GM13976 (cell line): Measurements from ENCODE around the gene C1QC.

Experiments used
- DNase-seq: peaks from one replicate; pipeline ENCODE4 v3.0.0; 2012; ENCODE audit warnings: low spot score
- CTCF ChIP-seq: IDR thresholded peaks from 2 replicates; pipeline ENCODE4 v1.5.1; 2012; ENCODE audit warnings: borderline replicate concordance, mild to moderate bottlenecking; ENCODE audit not compliant: insufficient read depth; ENCODE audit errors: extremely low read depth, missing control alignments, control extremely low read depth
- in situ Hi-C: fragments of 300-500 bp; cut with MboI; formaldehyde crosslinking; loops from one replicate; pipeline ENCODE4 v1.12.0; 2022; ENCODE audit warnings: low sequenced_read_pairs, mixed read lengths, inconsistent platforms; ENCODE audit not compliant: unreplicated experiment

The C1QC gene

GRCh38 chr1:22635436-22635835 lies 8.0 kb upstream of the C1QC start:
- in situ Hi-C loops, result loop anchor here (25.0 kb wide), 1 partner anchor 498 kb away; the partner anchor contains the start of gene WNT4
- TF ChIP-seq CTCF, result no peak
- no peak for DNase-seq

DNA sequence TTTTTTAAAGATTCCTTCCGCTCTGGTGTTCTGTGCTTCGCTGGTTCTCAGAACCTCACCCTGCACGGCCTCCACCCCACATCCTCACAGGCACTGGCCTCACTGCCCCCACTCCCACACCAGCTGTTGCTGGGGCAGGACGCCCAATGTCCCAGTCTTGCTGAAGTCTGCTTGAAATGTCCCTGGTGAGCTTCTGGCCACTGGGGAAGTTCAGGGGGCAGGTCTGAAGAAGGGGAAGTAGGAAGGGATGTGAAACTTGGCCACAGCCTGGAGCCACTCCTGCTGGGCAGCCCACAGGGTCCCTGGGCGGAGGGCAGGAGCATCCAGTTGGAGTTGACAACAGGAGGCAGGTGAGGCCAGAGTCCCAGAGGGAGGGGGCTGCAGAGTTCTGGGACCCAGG lies 7.1 kb upstream of the C1QC start, which contains the start of gene C1QA:
Gene C1QA, plus strand, starts transcription at position 276 of the 400 bp plus-strand sequence. CDS start 989 bp downstream, outside the sequence.
- in situ Hi-C loops, result loop anchor here (25.0 kb wide), 1 partner anchor 499 kb away; the partner anchor contains the start of gene WNT4
- DNase-seq, result no peak
- TF ChIP-seq CTCF, result no peak

GRCh38 chr1:22636927-22637326 lies 6.5 kb upstream of the C1QC start:
- DNase-seq, result no peak
- in situ Hi-C loops, result loop anchor here (25.0 kb wide), 1 partner anchor 500 kb away; the partner anchor contains the start of gene WNT4
- TF ChIP-seq CTCF, result no peak

DNA sequence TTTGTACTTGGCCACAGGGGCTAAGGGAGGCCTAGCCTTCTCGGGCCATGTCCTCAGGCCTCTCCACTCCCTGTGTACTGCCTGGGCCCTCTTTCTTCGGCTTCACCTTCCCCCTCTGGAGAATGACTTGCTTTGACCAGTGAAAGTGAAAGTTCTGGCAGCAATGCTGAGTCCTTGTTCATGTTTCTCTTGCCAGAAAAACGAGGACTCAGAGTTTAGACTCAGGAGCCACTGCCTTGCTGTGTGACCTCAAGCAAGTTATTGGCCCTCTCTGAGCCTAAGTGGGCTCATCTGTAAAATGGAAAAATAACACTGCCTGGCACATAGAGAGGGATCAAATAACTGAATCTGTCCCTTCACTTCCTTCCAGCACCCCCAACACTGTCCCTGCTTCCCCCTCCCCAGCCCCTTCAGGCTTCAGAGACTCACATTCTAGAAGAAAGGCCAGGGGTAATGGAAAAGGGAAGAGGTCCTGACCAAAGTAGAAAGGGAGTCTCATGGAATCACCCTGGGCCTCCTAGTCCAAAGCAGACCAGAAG lies 5.5 kb upstream of the C1QC start:
- in situ Hi-C loops, result loop anchor here (25.0 kb wide), 1 partner anchor 501 kb away; the partner anchor contains the start of gene WNT4

DNA sequence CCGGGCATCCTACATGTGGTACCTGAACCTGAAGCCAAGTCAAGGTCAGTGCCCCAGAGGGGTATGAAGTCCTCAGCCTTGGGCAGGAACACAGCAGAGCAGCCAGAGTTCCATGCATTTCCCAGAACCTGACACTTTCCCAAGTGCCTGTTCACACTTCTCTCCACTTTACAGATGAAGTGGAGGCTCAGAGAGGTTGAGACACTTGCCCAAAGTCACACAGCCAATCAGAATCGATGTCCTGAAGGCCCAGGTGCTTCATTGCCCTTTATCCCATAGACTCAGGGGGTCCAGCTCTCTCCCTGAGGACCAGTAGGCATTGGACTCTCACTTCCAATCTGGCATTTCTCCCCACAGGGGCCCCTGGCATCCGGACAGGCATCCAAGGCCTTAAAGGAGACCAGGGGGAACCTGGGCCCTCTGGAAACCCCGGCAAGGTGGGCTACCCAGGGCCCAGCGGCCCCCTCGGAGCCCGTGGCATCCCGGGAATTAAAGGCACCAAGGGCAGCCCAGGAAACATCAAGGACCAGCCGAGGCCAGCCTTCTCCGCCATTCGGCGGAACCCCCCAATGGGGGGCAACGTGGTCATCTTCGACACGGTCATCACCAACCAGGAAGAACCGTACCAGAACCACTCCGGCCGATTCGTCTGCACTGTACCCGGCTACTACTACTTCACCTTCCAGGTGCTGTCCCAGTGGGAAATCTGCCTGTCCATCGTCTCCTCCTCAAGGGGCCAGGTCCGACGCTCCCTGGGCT lies 4.8 kb upstream of the C1QC start:
- TF ChIP-seq CTCF, result no peak
- DNase-seq, result no peak
- in situ Hi-C loops, result loop anchor here (25.0 kb wide), 1 partner anchor 501 kb away; the partner anchor contains the start of gene WNT4

More for the DNA sequence above, 5.5 kb upstream of the C1QC start:
- TF ChIP-seq CTCF, result no peak
- no peak for DNase-seq

DNA sequence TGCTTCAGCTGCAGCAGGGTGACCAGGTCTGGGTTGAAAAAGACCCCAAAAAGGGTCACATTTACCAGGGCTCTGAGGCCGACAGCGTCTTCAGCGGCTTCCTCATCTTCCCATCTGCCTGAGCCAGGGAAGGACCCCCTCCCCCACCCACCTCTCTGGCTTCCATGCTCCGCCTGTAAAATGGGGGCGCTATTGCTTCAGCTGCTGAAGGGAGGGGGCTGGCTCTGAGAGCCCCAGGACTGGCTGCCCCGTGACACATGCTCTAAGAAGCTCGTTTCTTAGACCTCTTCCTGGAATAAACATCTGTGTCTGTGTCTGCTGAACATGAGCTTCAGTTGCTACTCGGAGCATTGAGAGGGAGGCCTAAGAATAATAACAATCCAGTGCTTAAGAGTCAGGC lies 4.1 kb upstream of the C1QC start:
- TF ChIP-seq CTCF, result no peak
- in situ Hi-C loops, result loop anchor here (25.0 kb wide), 1 partner anchor 502 kb away; the partner anchor contains the start of gene WNT4
- DNase-seq, result no peak
